Measurements from ENCODE around the gene ALKBH6. TPM values are rescaled to one million over a fixed set of nuclear protein-coding genes. Genes with fewer than 3 reads are reported as not detected.

The ALKBH6 gene
- total and polyA plus RNA-seq, 4 donors, result 6.3 to 11.8 (median 8.8) TPM

GRCh38 chr19:36023432-36023831 is 9.4 kb upstream of the ALKBH6 start:
- whole genome bisulfite sequencing, result 98% methylated on average over 5 of the region's 5 CpGs
- no peak for DNase-seq (ENCODE audit: low spot score)
- no peaks in the 10 kb centered on the region for H3K4me1 ChIP-seq (ENCODE audit: control insufficient read depth in 4 of 4, insufficient read depth in 4 of 4, low read length in 3 of 4)
- H3K36me3 ChIP-seq (ENCODE audit: control insufficient read depth in 4 of 4, insufficient read depth in 3 of 4, low read depth in 1 of 4, low read length in 3 of 4), result no peaks in the 10 kb centered on the region
- H3K27ac ChIP-seq (ENCODE audit: low read depth in 1 of 2, low read length in 2 of 2), result no peak overlapping the region
- no peak for TF ChIP-seq FOXA2 (IDR thresholded peaks at IDR 0.05)
- TF ChIP-seq SP1 (IDR thresholded peaks at IDR 0.05), result no peak
- TF ChIP-seq JUND (IDR thresholded peaks at IDR 0.05), result no peak
- no peaks in the 10 kb centered on the region for H3K9me3 ChIP-seq (ENCODE audit: control insufficient read depth in 4 of 4, low read length in 3 of 4)
- no peaks in the 10 kb centered on the region for H3K27me3 ChIP-seq (ENCODE audit: control insufficient read depth in 4 of 4, insufficient read depth in 4 of 4, low read length in 3 of 4)
- H3K4me3 ChIP-seq (ENCODE audit: low read depth in 1 of 3, low read length in 3 of 3), result no peak overlapping the region
- H3K9ac ChIP-seq (ENCODE audit: low read depth in 1 of 2, low read length in 2 of 2), result no peak overlapping the region

- Histone ChIP-seq H3K4me1 (ENCODE audit: control insufficient read depth in 4 of 4, insufficient read depth in 4 of 4, low read length in 3 of 4) (peaks cover 0 to 8% (median 6%) of the 10 kb centered on the region in 4 donors), H3K27ac (ENCODE audit: low read depth in 1 of 2, low read length in 2 of 2) (no peak overlapping the region), H3K36me3 (ENCODE audit: control insufficient read depth in 4 of 4, insufficient read depth in 3 of 4, low read depth in 1 of 4, low read length in 3 of 4) (no peaks in the 10 kb centered on the region), H3K4me3 (ENCODE audit: low read depth in 1 of 3, low read length in 3 of 3) (no peak overlapping the region), H3K9me3 (ENCODE audit: control insufficient read depth in 4 of 4, low read length in 3 of 4) (no peaks in the 10 kb centered on the region), H3K27me3 (ENCODE audit: control insufficient read depth in 4 of 4, insufficient read depth in 4 of 4, low read length in 3 of 4) (no peaks in the 10 kb centered on the region), H3K9ac (ENCODE audit: low read depth in 1 of 2, low read length in 2 of 2) (no peak overlapping the region)
- 94% methylated on average over 22 of the region's 22 CpGs for WGBS
- TF ChIP-seq ZBTB33 (IDR thresholded peaks at IDR 0.05), result no peak
- TF ChIP-seq MAX (IDR thresholded peaks at IDR 0.05), result no peak
- TF ChIP-seq JUND (IDR thresholded peaks at IDR 0.05), result no peak
- no peak for TF ChIP-seq SP1 (IDR thresholded peaks at IDR 0.05)
- TF ChIP-seq RXRA (IDR thresholded peaks at IDR 0.05), result no peak
- TF ChIP-seq EGR1 (IDR thresholded peaks at IDR 0.05; ENCODE audit: low read depth in 2 of 2), result no peak
- no peak for TF ChIP-seq RAD21 (IDR thresholded peaks at IDR 0.05)
- DNase-seq (ENCODE audit: low spot score), result no peak
Measured at GRCh38 chr19:36019061-36019670, 5.2 kb upstream of the ALKBH6 start.

- no peaks in the 10 kb centered on the region for H3K27me3 ChIP-seq (ENCODE audit: control insufficient read depth in 4 of 4, insufficient read depth in 4 of 4, low read length in 3 of 4)
- no peaks in the 10 kb centered on the region for H3K9me3 ChIP-seq (ENCODE audit: control insufficient read depth in 4 of 4, low read length in 3 of 4)
- peak overlapping the region; percentile 66 to 80 for H3K9ac ChIP-seq (ENCODE audit: low read depth in 1 of 2, low read length in 2 of 2)
- H3K4me1 ChIP-seq (ENCODE audit: control insufficient read depth in 4 of 4, insufficient read depth in 4 of 4, low read length in 3 of 4), result peaks cover 10 to 32% (median 22%) of the 10 kb centered on the region in 4 donors
- DNase-seq (ENCODE audit: low spot score), result peak; percentile 38
- WGBS, result 37% methylated on average over 15 of the region's 15 CpGs
- H3K27ac ChIP-seq (ENCODE audit: low read depth in 1 of 2, low read length in 2 of 2), result peak overlapping the region; percentile 51 to 59
- H3K4me3 ChIP-seq (ENCODE audit: low read depth in 1 of 3, low read length in 3 of 3), result peak overlapping the region; percentile 65 to 70 (median 69)
- no peaks in the 10 kb centered on the region for H3K36me3 ChIP-seq (ENCODE audit: control insufficient read depth in 4 of 4, insufficient read depth in 3 of 4, low read depth in 1 of 4, low read length in 3 of 4)
- no peak for TF ChIP-seq ATF3 (IDR thresholded peaks at IDR 0.05)
- TF ChIP-seq YY1 (IDR thresholded peaks at IDR 0.05), result no peak
- TF ChIP-seq JUND (IDR thresholded peaks at IDR 0.05), result no peak
- no peak for TF ChIP-seq FOXA1 (IDR thresholded peaks at IDR 0.05)
- no peak for TF ChIP-seq RAD21 (IDR thresholded peaks at IDR 0.05)
- no peak for TF ChIP-seq EGR1 (IDR thresholded peaks at IDR 0.05; ENCODE audit: low read depth in 2 of 2)
- no peak for TF ChIP-seq REST (IDR thresholded peaks at IDR 0.05)
- TF ChIP-seq ZBTB33 (IDR thresholded peaks at IDR 0.05), result no peak
- no peak for TF ChIP-seq CTCF (IDR thresholded peaks at IDR 0.05; ENCODE audit: low read depth, low read length, missing input control)
- TF ChIP-seq NR2F2 (IDR thresholded peaks at IDR 0.05), result no peak
- no peak for TF ChIP-seq SP1 (IDR thresholded peaks at IDR 0.05)
- no peak for TF ChIP-seq FOXA2 (IDR thresholded peaks at IDR 0.05)
- TF ChIP-seq MAX (IDR thresholded peaks at IDR 0.05), result no peak
- TF ChIP-seq RXRA (IDR thresholded peaks at IDR 0.05), result no peak
Measured at GRCh38 chr19:36013280-36014011, 567 bp downstream of the ALKBH6 start.
